Urinary bladder (tissue), 4 donors: ENCODE data around the gene SCT. TPM values are rescaled to one million over a fixed set of nuclear protein-coding genes. Genes with fewer than 3 reads are reported as not detected.

Experiments
- DNase-seq: peaks from one replicate; pipeline ENCODE4 v3.0.0-alpha.2; 2015; ENCODE audit errors: extremely low spot score
- H3K27ac ChIP-seq: one replicate; pipeline ENCODE4 v1.5.1; 2013; ENCODE audit warnings: low read depth, mild to moderate bottlenecking, moderate library complexity
- H3K36me3 ChIP-seq: one replicate; pipeline ENCODE4 v1.6.1; 2013; ENCODE audit warnings: mild to moderate bottlenecking, moderate library complexity; ENCODE audit not compliant: insufficient read depth
- H3K4me1 ChIP-seq: one replicate; pipeline ENCODE4 v1.6.1; 2013; ENCODE audit warnings: mild to moderate bottlenecking, moderate library complexity; ENCODE audit not compliant: insufficient read depth
- H3K4me3 ChIP-seq: one replicate; pipeline ENCODE4 v1.5.1; 2013; ENCODE audit warnings: low read depth, low read length
- WGBS: extraction: QIAGEN DNeasy Blood & Tissue Kit; methylation state at CpG from one replicate; pipeline ENCODE4 v1.1.7; 2013; 5-methylcytosine and 5-hydroxymethylcytosine counted together
- polyA plus RNA-seq: library from polyadenylated mRNA; stranded (reverse); fragments of 200-250 nt; gene quantifications from one replicate; pipeline ENCODE4 v1.2.3, GENCODE V29; 2013
- total RNA-seq: library from RNA; depleted of rRNA; stranded (reverse); fragments of >200 nt; gene quantifications from one replicate; pipeline ENCODE4 v1.2.3, GENCODE V29; 2014
- donor health status: healthy with polysubstance abuse.
- donor health status: healthy.

SCT gene
- total and polyA plus RNA-seq, 2 donors: not detected

GRCh38 chr11:614021-614622, 12.9 kb downstream of the SCT start:
- no peak overlapping the region for H3K4me3 ChIP-seq
- WGBS: 71% methylated on average over 14 of the region's 14 CpGs
- no peak for DNase-seq
- peak overlapping the region; percentile 3 for H3K27ac ChIP-seq
- peaks cover 3% of the 10 kb centered on the region for H3K36me3 ChIP-seq
- no peaks in the 10 kb centered on the region for H3K4me1 ChIP-seq

- Histone ChIP-seq H3K4me1 (no peaks in the 10 kb centered on the region), H3K4me3 (no peak overlapping the region)
Measured at GRCh38 chr11:613369-613968, 13.5 kb downstream of the SCT start.

GRCh38 chr11:612961-613300, 14.1 kb downstream of the SCT start:
- Histone ChIP-seq H3K27ac (no peak overlapping the region), H3K4me1 (no peaks in the 10 kb centered on the region), H3K36me3 (peaks cover 3% of the 10 kb centered on the region), H3K4me3 (no peak overlapping the region)
- DNase-seq: no peak
- WGBS: 93% methylated on average over 10 of the region's 10 CpGs

More at GRCh38 chr11:613369-613968, 13.5 kb downstream of the SCT start:
- WGBS: 73% methylated on average over 36 of the region's 36 CpGs
- no peak overlapping the region for H3K27ac ChIP-seq
- DNase-seq: no peak
- H3K36me3 ChIP-seq: peaks cover 3% of the 10 kb centered on the region

- Histone ChIP-seq H3K27ac (no peak overlapping the region), H3K4me3 (no peak overlapping the region), H3K4me1 (no peaks in the 10 kb centered on the region), H3K36me3 (peaks cover 3% of the 10 kb centered on the region)
- WGBS: 71% methylated on average over 27 of the region's 27 CpGs
- DNase-seq: no peak
Measured at GRCh38 chr11:612201-612960, 14.6 kb downstream of the SCT start.

GRCh38 chr11:611001-611996, 15.7 kb downstream of the SCT start:
- Histone ChIP-seq H3K4me3 (no peak overlapping the region), H3K4me1 (no peaks in the 10 kb centered on the region), H3K27ac (no peak overlapping the region), H3K36me3 (peaks cover 5% of the 10 kb centered on the region)
- no peak for DNase-seq
- WGBS: 88% methylated on average over 49 of the region's 49 CpGs

- WGBS: 93% methylated on average over 18 of the region's 18 CpGs
- H3K27ac ChIP-seq: no peak overlapping the region
- no peaks in the 10 kb centered on the region for H3K4me1 ChIP-seq
- peaks cover 5% of the 10 kb centered on the region for H3K36me3 ChIP-seq
- DNase-seq: no peak
- no peak overlapping the region for H3K4me3 ChIP-seq
Measured at GRCh38 chr11:610146-610801, 16.7 kb downstream of the SCT start.

GRCh38 chr11:609341-609811, 17.6 kb downstream of the SCT start:
- no peak for DNase-seq
- H3K4me1 ChIP-seq: no peaks in the 10 kb centered on the region
- H3K36me3 ChIP-seq: peaks cover 5% of the 10 kb centered on the region
- no peak overlapping the region for H3K4me3 ChIP-seq
- no peak overlapping the region for H3K27ac ChIP-seq
- 91% methylated on average over 28 of the region's 28 CpGs for WGBS

GRCh38 chr11:608791-609251, 18.2 kb downstream of the SCT start:
- 86% methylated on average over 28 of the region's 28 CpGs for WGBS
- H3K36me3 ChIP-seq: peaks cover 5% of the 10 kb centered on the region
- no peak overlapping the region for H3K27ac ChIP-seq

GRCh38 chr11:607971-608659, 18.9 kb downstream of the SCT start:
- WGBS: 91% methylated on average over 45 of the region's 45 CpGs
- Histone ChIP-seq H3K36me3 (peaks cover 5% of the 10 kb centered on the region), H3K4me1 (no peaks in the 10 kb centered on the region), H3K27ac (no peak overlapping the region), H3K4me3 (no peak overlapping the region)
- DNase-seq: no peak

More at GRCh38 chr11:608791-609251, 18.2 kb downstream of the SCT start:
- no peaks in the 10 kb centered on the region for H3K4me1 ChIP-seq
- no peak for DNase-seq
- H3K4me3 ChIP-seq: no peak overlapping the region

- no peak for DNase-seq
- Histone ChIP-seq H3K4me3 (no peak overlapping the region), H3K4me1 (no peaks in the 10 kb centered on the region), H3K36me3 (peaks cover 3% of the 10 kb centered on the region), H3K27ac (no peak overlapping the region)
- 92% methylated on average over 35 of the region's 35 CpGs for WGBS
Measured at GRCh38 chr11:607020-607780, 19.8 kb downstream of the SCT start.

- WGBS: 73% methylated on average over 19 of the region's 19 CpGs
- no peak for DNase-seq
- Histone ChIP-seq H3K36me3 (peaks cover 3% of the 10 kb centered on the region), H3K27ac (no peak overlapping the region), H3K4me1 (no peaks in the 10 kb centered on the region), H3K4me3 (no peak overlapping the region)
Measured at GRCh38 chr11:606245-606644, 20.7 kb downstream of the SCT start.
